Measurements from ENCODE around the gene ZNF862. TPM values are rescaled to one million over a fixed set of nuclear protein-coding genes. Genes with fewer than 3 reads are reported as not detected.

ZNF862 gene
- total and polyA plus RNA-seq, 8 donors: 2.4 to 13.4 (median 7.3) TPM

DNA sequence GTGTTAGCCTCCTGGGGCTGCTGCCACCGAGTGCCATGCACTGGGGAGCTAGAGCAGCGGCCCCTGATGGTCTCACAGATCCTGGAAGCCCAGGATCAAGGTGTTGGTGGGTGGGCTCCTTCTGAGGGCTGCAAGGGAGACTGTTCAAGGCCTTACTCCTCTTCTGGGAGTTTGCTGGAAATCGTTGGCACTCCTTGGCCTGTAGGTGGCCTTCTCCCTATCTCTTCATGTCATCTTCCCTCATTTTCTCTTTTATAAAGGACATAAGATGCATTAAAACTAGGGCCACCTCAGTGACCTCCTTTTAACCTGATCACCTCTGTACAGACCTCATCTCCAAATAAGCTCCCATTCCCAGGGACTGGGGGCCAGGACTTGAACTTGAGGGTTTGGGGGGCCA lies 27.0 kb upstream of the ZNF862 start:
- no peak for TF ChIP-seq POLR2AphosphoS5 (IDR thresholded peaks at IDR 0.05)
- no peak for TF ChIP-seq EP300 (IDR thresholded peaks at IDR 0.05)
- no peak for TF ChIP-seq POLR2A (IDR thresholded peaks at IDR 0.05)
- TF ChIP-seq CTCF (IDR thresholded peaks at IDR 0.05): no peak
- Histone ChIP-seq H3K9me3 (no peaks in the 10 kb centered on the region), H3K4me3 (no peak overlapping the region), H3K4me1 (no peaks in the 10 kb centered on the region), H3K36me3 (no peaks in the 10 kb centered on the region), H3K27me3 (peaks cover 0 to 40% (median 0%) of the 10 kb centered on the region in 3 donors), H3K27ac (no peak overlapping the region)
- intact Hi-C loops (cut with DNase I; ENCODE audit: low total_unique reads): no loop called here
- 22 to 52% (median 38%) methylated on average over 1 to 3 of the region's 3 CpGs for WGBS, 5 donors
- no peak for DNase-seq

GRCh38 chr7:149811831-149812490 lies 26.2 kb upstream of the ZNF862 start:
- TF ChIP-seq EP300 (IDR thresholded peaks at IDR 0.05) (no peak), POLR2A (IDR thresholded peaks at IDR 0.05) (no peak), CTCF (IDR thresholded peaks at IDR 0.05) (no peak), POLR2AphosphoS5 (IDR thresholded peaks at IDR 0.05) (no peak)
- intact Hi-C loops (cut with DNase I; ENCODE audit: low total_unique reads): no loop called here
- Histone ChIP-seq H3K36me3 (no peaks in the 10 kb centered on the region), H3K4me1 (no peaks in the 10 kb centered on the region), H3K9me3 (no peaks in the 10 kb centered on the region), H3K27ac (no peak overlapping the region), H3K4me3 (no peak overlapping the region), H3K27me3 (peaks cover 0 to 40% (median 0%) of the 10 kb centered on the region in 3 donors)
- 85 to 96% (median 89%) methylated on average over 5 to 16 of the region's 16 CpGs for WGBS, 5 donors
- no peak for DNase-seq

DNA sequence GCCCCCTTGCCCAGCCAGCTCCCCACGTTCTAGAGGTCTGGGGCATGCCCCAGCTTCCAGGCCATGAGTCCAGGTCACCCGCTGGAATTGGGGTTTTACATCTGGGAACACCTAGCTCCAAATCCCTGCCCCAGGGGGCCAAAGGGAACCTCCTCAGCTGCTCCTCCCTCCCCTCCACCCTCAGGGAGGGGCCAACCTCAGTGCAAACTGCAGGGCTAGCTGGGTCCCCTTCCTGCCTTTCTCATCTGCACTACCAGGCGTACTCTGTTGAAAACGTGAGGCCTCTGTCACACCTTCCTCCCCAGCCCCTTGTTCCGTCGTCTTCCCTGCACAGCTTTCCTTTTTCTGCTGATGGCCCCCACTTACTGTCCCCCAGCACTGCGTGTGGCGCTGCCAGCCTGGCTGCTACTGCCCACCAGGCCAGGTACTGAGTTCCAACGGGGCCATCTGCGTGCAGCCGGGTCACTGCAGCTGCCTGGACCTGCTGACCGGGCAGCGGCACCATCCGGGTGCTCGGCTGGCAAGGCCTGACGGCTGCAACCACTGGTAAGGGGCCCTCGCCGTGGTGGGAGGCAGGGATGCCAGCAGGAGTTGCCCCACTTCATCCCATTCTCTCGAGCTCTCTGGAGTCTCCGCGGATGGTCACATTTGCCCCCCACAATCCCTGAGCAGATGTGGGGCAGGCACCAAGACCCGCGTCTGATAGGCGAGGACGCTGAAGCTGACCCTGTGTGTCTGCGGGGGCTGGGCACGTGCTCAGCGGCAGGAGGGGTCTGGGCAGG lies 24.7 kb upstream of the ZNF862 start:
- Histone ChIP-seq H3K4me1 (no peaks in the 10 kb centered on the region), H3K36me3 (no peaks in the 10 kb centered on the region), H3K27me3 (peaks cover 0 to 41% (median 0%) of the 10 kb centered on the region in 3 donors), H3K27ac (no peak overlapping the region), H3K9me3 (no peaks in the 10 kb centered on the region), H3K4me3 (no peak overlapping the region)
- DNase-seq: no peak
- TF ChIP-seq POLR2A (IDR thresholded peaks at IDR 0.05): no peak
- TF ChIP-seq CTCF (IDR thresholded peaks at IDR 0.05): no peak
- TF ChIP-seq POLR2AphosphoS5 (IDR thresholded peaks at IDR 0.05): no peak
- TF ChIP-seq EP300 (IDR thresholded peaks at IDR 0.05): no peak
- intact Hi-C loops (cut with DNase I; ENCODE audit: low total_unique reads): no loop called here
- WGBS, 5 donors: 79 to 86% (median 80%) methylated on average over 25 to 28 of the region's 28 CpGs

GRCh38 chr7:149814494-149814893 lies 23.7 kb upstream of the ZNF862 start:
- Histone ChIP-seq H3K4me3 (no peak overlapping the region), H3K27ac (no peak overlapping the region), H3K4me1 (no peaks in the 10 kb centered on the region), H3K27me3 (peaks cover 0 to 33% (median 0%) of the 10 kb centered on the region in 3 donors), H3K36me3 (no peaks in the 10 kb centered on the region), H3K9me3 (no peaks in the 10 kb centered on the region)
- WGBS, 5 donors: 64 to 74% (median 68%) methylated on average over 12 to 15 of the region's 15 CpGs; no CpG with 5 or more reads in 1 of the 5 donors
- DNase-seq: no peak
- TF ChIP-seq POLR2AphosphoS5 (IDR thresholded peaks at IDR 0.05) (no peak), EP300 (IDR thresholded peaks at IDR 0.05) (no peak), POLR2A (IDR thresholded peaks at IDR 0.05) (no peak)
- intact Hi-C loops (cut with DNase I; ENCODE audit: low total_unique reads): no loop called here

All from stomach (tissue), 9 donors.